HUES6 (cell line): ENCODE data around the gene TANGO6.
"Not testable (repeated sequence)": the region's sequence is repeated elsewhere in the genome, so short reads cannot be mapped to it uniquely, and the experiment has no call there.

Source experiments
- H3K27ac ChIP-seq: 2 replicates; pipeline ENCODE4 v1.7.0; 2013; ENCODE audit warnings: low read depth, mild to moderate bottlenecking, low read length, inconsistent platforms
- H3K27me3 ChIP-seq: 2 replicates; pipeline ENCODE4 v1.6.1; 2013; ENCODE audit warnings: low read length; ENCODE audit not compliant: control insufficient read depth, insufficient read depth
- H3K36me3 ChIP-seq: 2 replicates; pipeline ENCODE4 v1.6.1; 2013; ENCODE audit warnings: low read length; ENCODE audit not compliant: control insufficient read depth, insufficient read depth
- H3K4me1 ChIP-seq: 2 replicates; pipeline ENCODE4 v1.6.1; 2013; ENCODE audit warnings: low read length; ENCODE audit not compliant: control insufficient read depth, insufficient read depth
- H3K4me3 ChIP-seq: 2 replicates; pipeline ENCODE4 v1.5.1; 2013; ENCODE audit warnings: low read depth, low read length
- H3K9ac ChIP-seq: one replicate; pipeline ENCODE4 v1.6.1; 2013; ENCODE audit warnings: mild to moderate bottlenecking, low read length
- H3K9me3 ChIP-seq: 2 replicates; pipeline ENCODE4 v1.6.1; 2013; ENCODE audit warnings: low read depth, low read length; ENCODE audit not compliant: control insufficient read depth, insufficient read depth

TANGO6 gene

GRCh38 chr16:69057400-69058378 lies 214.4 kb downstream of the TANGO6 start:
- H3K36me3 ChIP-seq = no peaks in the 10 kb centered on the region
- no peaks in the 10 kb centered on the region for H3K27me3 ChIP-seq
- H3K4me3 ChIP-seq = no peak overlapping the region
- no peak overlapping the region for H3K27ac ChIP-seq
- H3K4me1 ChIP-seq = peaks cover 7% of the 10 kb centered on the region
- no peaks in the 10 kb centered on the region for H3K9me3 ChIP-seq
- no peak overlapping the region for H3K9ac ChIP-seq

GRCh38 chr16:69063491-69063890 lies 220.2 kb downstream of the TANGO6 start:
- H3K27me3 ChIP-seq, H3K27ac ChIP-seq: not testable (repeated sequence)

GRCh38 chr16:69064124-69064763 lies 220.9 kb downstream of the TANGO6 start:
- Histone ChIP-seq H3K4me3 (no peak overlapping the region), H3K9ac (no peak overlapping the region), H3K4me1 (peaks cover 25% of the 10 kb centered on the region), H3K9me3 (no peaks in the 10 kb centered on the region), H3K27ac (no peak overlapping the region), H3K27me3 (no peaks in the 10 kb centered on the region), H3K36me3 (no peaks in the 10 kb centered on the region)

More at GRCh38 chr16:69063491-69063890, 220.2 kb downstream of the TANGO6 start:
- H3K36me3 ChIP-seq, H3K4me3 ChIP-seq, H3K9ac ChIP-seq, H3K9me3 ChIP-seq: not testable (repeated sequence)
- peaks cover 23% of the 10 kb centered on the region for H3K4me1 ChIP-seq

- Histone ChIP-seq H3K4me1 (peaks cover 27% of the 10 kb centered on the region), H3K4me3 (no peak overlapping the region), H3K36me3 (no peaks in the 10 kb centered on the region), H3K9ac (no peak overlapping the region), H3K27ac (no peak overlapping the region), H3K9me3 (no peaks in the 10 kb centered on the region), H3K27me3 (no peaks in the 10 kb centered on the region)
Measured at GRCh38 chr16:69064764-69065313, 221.5 kb downstream of the TANGO6 start.

- no peaks in the 10 kb centered on the region for H3K9me3 ChIP-seq
- H3K4me3 ChIP-seq = no peak overlapping the region
- H3K36me3 ChIP-seq = no peaks in the 10 kb centered on the region
- no peak overlapping the region for H3K9ac ChIP-seq
- H3K4me1 ChIP-seq = peaks cover 56% of the 10 kb centered on the region
- H3K27ac ChIP-seq = no peak overlapping the region
- H3K27me3 ChIP-seq = no peaks in the 10 kb centered on the region
Measured at GRCh38 chr16:69069504-69069903, 226.2 kb downstream of the TANGO6 start.

GRCh38 chr16:69071036-69071435 lies 227.7 kb downstream of the TANGO6 start:
- Histone ChIP-seq H3K27me3 (no peaks in the 10 kb centered on the region), H3K4me3 (no peak overlapping the region), H3K9ac (peak overlapping the region; percentile 29), H3K36me3 (no peaks in the 10 kb centered on the region), H3K4me1 (peaks cover 41% of the 10 kb centered on the region), H3K9me3 (no peaks in the 10 kb centered on the region), H3K27ac (peak overlapping the region; percentile 90; the same call in 1 of the 2 replicates)

- Histone ChIP-seq H3K27me3 (no peaks in the 10 kb centered on the region), H3K4me1 (peaks cover 54% of the 10 kb centered on the region), H3K4me3 (peak overlapping the region; percentile 21; the same call in 1 of the 2 replicates), H3K9ac (peak overlapping the region; percentile 73), H3K27ac (peak overlapping the region; percentile 90), H3K36me3 (no peaks in the 10 kb centered on the region), H3K9me3 (no peaks in the 10 kb centered on the region)
Measured at GRCh38 chr16:69072640-69072974, 229.3 kb downstream of the TANGO6 start.

- Histone ChIP-seq H3K9ac (peak overlapping the region; percentile 73), H3K9me3 (no peaks in the 10 kb centered on the region), H3K36me3 (no peaks in the 10 kb centered on the region), H3K4me3 (peak overlapping the region; percentile 29; the same call in 1 of the 2 replicates), H3K27me3 (no peaks in the 10 kb centered on the region), H3K27ac (peak overlapping the region; percentile 90; the same call in 1 of the 2 replicates), H3K4me1 (peaks cover 61% of the 10 kb centered on the region)
Measured at GRCh38 chr16:69073181-69073702, 229.9 kb downstream of the TANGO6 start.

GRCh38 chr16:69077251-69077650 lies 233.9 kb downstream of the TANGO6 start:
- no peak overlapping the region for H3K4me3 ChIP-seq
- no peaks in the 10 kb centered on the region for H3K9me3 ChIP-seq
- no peaks in the 10 kb centered on the region for H3K36me3 ChIP-seq
- no peaks in the 10 kb centered on the region for H3K27me3 ChIP-seq
- peak overlapping the region; percentile 15 for H3K27ac ChIP-seq
- peaks cover 48% of the 10 kb centered on the region for H3K4me1 ChIP-seq
- H3K9ac ChIP-seq = peak overlapping the region; percentile 36

GRCh38 chr16:69078073-69078472 lies 234.7 kb downstream of the TANGO6 start:
- Histone ChIP-seq H3K27ac (peak overlapping the region; percentile 15; the same call in 1 of the 2 replicates), H3K36me3 (no peaks in the 10 kb centered on the region), H3K9me3 (no peaks in the 10 kb centered on the region), H3K4me1 (peaks cover 40% of the 10 kb centered on the region), H3K9ac (peak overlapping the region; percentile 55), H3K27me3 (no peaks in the 10 kb centered on the region), H3K4me3 (no peak overlapping the region)
